Tibial artery (tissue), 4 donors: ENCODE results near the gene CAMTA1.

Source experiments
- DNase-seq, 2 donors: peaks; one replicate each; pipeline ENCODE4 v3.0.0-alpha.2; 2019
- H3K27ac ChIP-seq, 2 donors: fragments of 200-600 bp; sonication (generic) in 1 of 2; 1 replicate in 1 of 2; 2 replicates in 1 of 2; pipeline ENCODE4 v1.5.1; 2018 to 2019; ENCODE audit warnings: mild to moderate bottlenecking in 1 of 2
- H3K27me3 ChIP-seq, 2 donors: fragments of 200-600 bp; sonication (generic) in 1 of 2; one replicate each; pipeline versions ENCODE4 v1.5.1 to v1.6.0; 2016 to 2019
- H3K36me3 ChIP-seq, 3 donors: fragments of 200-600 bp; sonication (generic) in 2 of 3; one replicate each; pipeline ENCODE4 v1.5.1; 2016 to 2019; ENCODE audit warnings: mild to moderate bottlenecking in 2 of 3
- H3K4me1 ChIP-seq, 4 donors: fragments of 200-600 bp; sonication (generic) in 2 of 4; 1 replicate in 3 of 4; 2 replicates in 1 of 4; pipeline ENCODE4 v1.5.1; 2016 to 2019
- H3K4me3 ChIP-seq, 2 donors: fragments of 200-600 bp; sonication (generic) in 1 of 2; 1 replicate in 1 of 2; 2 replicates in 1 of 2; pipeline ENCODE4 v1.5.1; 2018 to 2019; ENCODE audit warnings: mild to moderate bottlenecking in 2 of 2
- H3K9me3 ChIP-seq, 3 donors: fragments of 200-600 bp; sonication (generic) in 1 of 3; one replicate each; pipeline ENCODE4 v1.5.1; 2016 to 2019
- CTCF ChIP-seq, 2 experiments: fragments of 200-600 bp in 1 of 2; fragments of 450-650 bp in 1 of 2; IDR thresholded peaks; one replicate each; pipeline ENCODE4 v1.5.1; 2017 to 2019; ENCODE audit warnings: antibody characterized with exemption in 2 of 2, mild to moderate bottlenecking in 1 of 2, moderate library complexity in 1 of 2
- intact Hi-C: fragments of 100-400 bp; cut with DNase I; formaldehyde crosslinking; loops from one replicate; pipeline ENCODE4 v1.15.0; 2023; ENCODE audit warnings: low total_unique reads

CAMTA1 gene

DNA sequence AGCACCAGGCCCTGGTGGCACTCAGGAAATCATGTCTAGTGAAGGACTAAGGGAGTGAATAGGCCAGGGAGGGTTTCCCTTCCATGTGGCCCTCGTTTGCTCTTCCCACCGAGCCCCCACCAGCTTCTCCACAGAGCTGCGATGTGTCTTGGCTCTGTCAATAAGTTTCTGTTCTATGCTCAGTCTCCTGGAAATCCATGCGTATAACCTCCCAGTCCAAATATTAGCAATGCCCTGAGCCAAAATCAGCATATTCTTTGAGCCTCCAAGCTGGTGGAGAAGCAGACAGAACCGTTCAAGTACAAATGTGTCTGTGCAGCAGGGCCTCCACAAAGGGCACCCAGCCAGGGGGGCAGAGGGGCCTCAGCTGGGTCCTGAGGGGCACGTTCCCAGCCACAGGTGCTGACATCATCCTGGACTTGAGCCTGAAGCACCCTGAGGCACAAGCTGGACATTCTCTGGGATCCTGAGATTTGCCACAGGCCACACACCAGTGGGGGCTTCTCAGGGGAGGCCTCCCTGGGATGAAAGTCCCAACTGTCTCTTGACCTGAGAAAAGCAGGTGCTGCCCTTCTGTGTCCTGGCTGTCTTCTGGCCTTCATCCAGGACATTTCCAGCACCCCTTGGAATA lies 635.3 kb downstream of the CAMTA1 start:
- DNase-seq: peak; percentile 13 to 42
- intact Hi-C loops: no loop called here
- no peak overlapping the region for H3K27ac ChIP-seq

GRCh38 chr1:7421471-7422075 lies 636.3 kb downstream of the CAMTA1 start:
- peak; percentile 18 to 39 for DNase-seq
- no peak for TF ChIP-seq CTCF (IDR thresholded peaks at IDR 0.05)

More for the DNA sequence above, 635.3 kb downstream of the CAMTA1 start:
- Histone ChIP-seq H3K36me3 (no peaks in the 10 kb centered on the region), H3K4me3 (no peak overlapping the region), H3K4me1 (no peaks in the 10 kb centered on the region), H3K9me3 (peaks cover 0 to 6% (median 0%) of the 10 kb centered on the region in 3 donors), H3K27me3 (no peaks in the 10 kb centered on the region)
- no peak for TF ChIP-seq CTCF (IDR thresholded peaks at IDR 0.05)

GRCh38 chr1:7422081-7422480 lies 636.8 kb downstream of the CAMTA1 start:
- no peaks in the 10 kb centered on the region for H3K27me3 ChIP-seq
- H3K4me3 ChIP-seq: no peak overlapping the region
- intact Hi-C loops: no loop called here
- no peaks in the 10 kb centered on the region for H3K36me3 ChIP-seq
- H3K9me3 ChIP-seq: peaks cover 0 to 6% (median 0%) of the 10 kb centered on the region in 3 donors
- H3K4me1 ChIP-seq: no peaks in the 10 kb centered on the region
- DNase-seq: peak; percentile 15 to 50
- TF ChIP-seq CTCF (IDR thresholded peaks at IDR 0.05): no peak
- no peak overlapping the region for H3K27ac ChIP-seq

More at GRCh38 chr1:7421471-7422075, 636.3 kb downstream of the CAMTA1 start:
- Histone ChIP-seq H3K4me3 (no peak overlapping the region), H3K36me3 (no peaks in the 10 kb centered on the region), H3K4me1 (no peaks in the 10 kb centered on the region), H3K27ac (no peak overlapping the region), H3K27me3 (no peaks in the 10 kb centered on the region), H3K9me3 (peaks cover 0 to 6% (median 0%) of the 10 kb centered on the region in 3 donors)
- intact Hi-C loops: no loop called here

DNA sequence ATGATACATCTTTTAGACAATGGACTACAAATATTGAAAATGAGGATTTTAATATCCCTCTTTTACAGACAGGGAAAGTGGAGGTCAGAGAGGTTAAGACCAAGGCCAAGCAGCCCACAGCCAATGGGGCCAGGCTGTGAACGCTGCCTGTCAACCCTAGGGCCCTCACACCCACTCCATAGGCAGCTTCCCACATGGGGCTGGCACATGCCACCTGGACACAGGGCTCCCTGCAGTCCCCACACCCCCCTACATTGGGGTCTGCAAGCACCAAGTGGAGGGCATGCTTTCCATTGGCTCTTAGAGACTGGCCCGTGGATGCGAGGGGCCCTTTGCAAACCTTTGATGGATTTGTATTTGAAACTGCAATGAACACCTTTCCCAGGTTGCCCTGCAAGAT lies 637.3 kb downstream of the CAMTA1 start:
- no peak overlapping the region for H3K27ac ChIP-seq
- intact Hi-C loops: no loop called here
- DNase-seq: peak; percentile 6 to 15
- no peaks in the 10 kb centered on the region for H3K4me1 ChIP-seq
- peaks cover 0 to 2% (median 0%) of the 10 kb centered on the region in 3 donors for H3K9me3 ChIP-seq
- no peak overlapping the region for H3K4me3 ChIP-seq
- no peaks in the 10 kb centered on the region for H3K27me3 ChIP-seq
- H3K36me3 ChIP-seq: no peaks in the 10 kb centered on the region
- TF ChIP-seq CTCF (IDR thresholded peaks at IDR 0.05): no peak

GRCh38 chr1:7422966-7423365 lies 637.7 kb downstream of the CAMTA1 start:
- no peaks in the 10 kb centered on the region for H3K9me3 ChIP-seq
- no peaks in the 10 kb centered on the region for H3K36me3 ChIP-seq
- DNase-seq: peak; percentile 17 to 42
- no peak for TF ChIP-seq CTCF (IDR thresholded peaks at IDR 0.05)
- intact Hi-C loops: no loop called here
- H3K27ac ChIP-seq: no peak overlapping the region
- no peak overlapping the region for H3K4me3 ChIP-seq
- no peaks in the 10 kb centered on the region for H3K4me1 ChIP-seq
- H3K27me3 ChIP-seq: peaks cover 0 to 2% of the 10 kb centered on the region in 2 donors
